Measurements from ENCODE around the gene EIF4G2. TPM values are rescaled to one million over a fixed set of nuclear protein-coding genes. Genes with fewer than 3 reads are reported as not detected.
"Not testable (repeated sequence)": the region's sequence is repeated elsewhere in the genome, so short reads cannot be mapped to it uniquely, and the experiment has no call there.

EIF4G2 gene
- 1,147 TPM for total RNA-seq

DNA sequence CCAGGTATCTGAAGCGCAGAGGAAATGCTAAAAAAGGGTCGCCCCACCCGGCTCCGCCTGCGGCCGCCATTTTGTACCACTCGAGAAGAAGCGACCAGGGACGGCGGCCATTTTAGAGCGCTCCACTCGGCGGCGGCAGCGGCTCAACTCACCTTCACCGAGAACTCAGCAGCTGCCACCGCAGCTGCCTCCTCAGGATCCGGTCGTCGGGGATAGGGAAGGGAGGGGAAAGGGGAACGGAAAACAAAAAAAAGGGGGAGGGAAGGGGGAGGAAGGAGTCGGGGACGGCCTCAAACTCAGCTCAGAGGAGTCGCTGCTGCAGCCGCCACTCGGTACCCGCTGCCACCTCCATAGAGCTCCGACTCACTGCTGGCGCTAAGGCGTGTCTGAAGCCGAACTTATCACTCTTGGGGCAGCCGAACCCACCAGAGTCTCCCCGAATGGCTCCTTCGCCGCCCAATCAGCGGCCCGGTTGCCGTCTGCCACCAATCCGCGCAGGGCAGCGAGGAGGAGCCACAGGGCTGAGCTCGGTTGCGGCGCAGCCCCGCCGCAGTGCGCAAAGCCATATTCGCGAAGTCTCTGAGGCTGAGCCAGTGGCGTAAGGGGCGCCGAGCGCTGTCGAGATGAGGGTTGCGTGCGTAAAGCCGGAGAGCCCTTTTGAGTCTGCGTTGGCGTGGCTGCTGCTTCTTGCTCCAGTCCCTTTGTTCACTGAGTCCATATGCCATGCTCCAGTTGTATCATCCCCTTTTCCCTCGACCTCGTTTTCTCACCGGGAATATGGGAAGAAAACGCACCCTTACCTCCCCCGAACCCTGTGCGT is at the start of gene EIF4G2:
Gene EIF4G2, minus strand, starts transcription at position 374 of the 820 bp plus-strand sequence.
- peak; percentile 99 for DNase-seq (ENCODE audit: low spot score)

DNA sequence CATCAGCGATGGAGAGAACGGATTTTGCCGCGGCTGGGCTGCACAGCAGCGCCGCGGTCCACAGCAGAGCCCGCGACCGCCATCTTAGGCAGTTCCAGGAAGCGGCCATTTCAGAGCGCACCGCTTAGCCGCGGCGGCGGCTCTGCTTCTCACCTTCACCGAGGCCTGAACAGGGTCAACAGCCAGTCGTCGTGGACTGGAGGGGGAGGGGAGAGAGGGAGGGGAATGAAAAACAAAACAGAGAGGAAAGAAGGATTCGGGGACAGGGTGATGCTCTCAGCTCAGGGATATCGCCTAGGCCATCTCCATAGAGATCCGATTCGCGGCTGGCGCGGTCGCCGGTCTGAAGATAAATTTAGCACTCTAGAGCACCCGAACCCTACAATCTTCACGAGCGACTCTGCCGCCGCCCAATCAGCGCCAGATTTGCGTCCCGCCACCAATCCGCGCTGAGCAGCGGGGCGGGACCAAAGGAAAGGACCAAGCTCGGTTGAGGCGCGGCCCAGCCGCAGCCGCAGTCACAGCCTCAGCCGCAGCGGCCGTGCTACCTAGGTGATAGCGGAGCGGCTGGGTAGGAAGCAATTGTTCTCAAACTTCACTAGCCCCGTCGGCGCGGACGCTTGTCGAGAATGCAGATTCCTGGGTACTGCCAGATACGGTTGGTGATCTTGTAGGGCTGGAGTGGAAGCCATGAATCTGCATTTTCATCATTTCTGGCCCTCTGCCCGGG is 49.1 kb upstream of the EIF4G2 start, which contains the start of gene ZBED5:
Gene ZBED5, minus strand, starts transcription at position 345 of the 730 bp plus-strand sequence. CDS start 3,108 bp downstream, outside the sequence.
- peak; percentile 97 for DNase-seq (ENCODE audit: low spot score)

DNA sequence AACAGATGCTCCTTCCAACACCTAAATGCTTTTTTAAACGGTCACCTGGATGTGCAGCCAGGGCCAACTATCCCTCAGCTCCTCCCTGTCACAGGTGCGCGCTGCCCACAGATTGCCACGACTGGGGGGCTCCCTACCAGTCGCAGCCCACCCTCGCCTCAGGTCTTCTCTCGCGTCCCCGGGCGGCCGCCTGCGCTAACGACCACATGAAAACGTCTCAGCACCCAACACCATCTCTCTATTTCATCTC is 48.7 kb upstream of the EIF4G2 start:
- DNase-seq (ENCODE audit: low spot score): peak; percentile 62

DNA sequence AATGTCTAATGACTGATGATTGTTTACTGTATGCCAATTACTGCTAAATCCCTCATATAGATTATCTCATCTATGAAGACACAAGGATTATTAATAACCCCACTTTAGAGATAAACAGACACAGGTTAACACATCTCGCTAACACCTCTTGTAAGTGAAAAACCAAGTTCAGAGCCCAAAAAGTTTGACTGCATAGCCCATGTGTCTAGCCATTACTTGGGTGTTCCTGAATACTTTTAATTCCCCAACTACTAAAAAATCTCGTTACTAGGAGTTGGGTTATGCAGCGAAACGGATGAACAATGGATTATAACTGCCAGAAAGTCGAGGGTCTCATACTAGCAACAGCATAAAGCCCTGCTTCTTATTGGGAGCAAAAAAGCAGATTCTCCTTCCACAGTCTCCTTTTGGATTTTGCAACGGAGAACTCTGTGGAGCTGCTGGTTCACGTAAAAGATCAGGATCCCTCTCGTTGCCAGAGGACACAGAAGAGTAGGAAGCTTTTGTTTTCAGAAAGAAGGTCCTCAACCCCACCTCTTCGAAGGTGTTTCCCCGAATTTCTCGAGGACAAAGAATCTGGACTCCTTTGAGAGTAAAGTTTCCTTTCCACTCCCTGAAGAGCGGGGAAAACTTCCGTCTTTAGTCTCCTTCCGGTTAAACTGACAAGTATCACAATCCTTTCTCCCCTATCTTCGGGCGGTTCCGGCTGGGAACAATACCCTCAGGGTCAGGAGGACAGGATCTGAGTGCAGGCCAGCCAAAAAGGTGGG is 48.1 kb upstream of the EIF4G2 start:
- DNase-seq (ENCODE audit: low spot score): no peak

DNA sequence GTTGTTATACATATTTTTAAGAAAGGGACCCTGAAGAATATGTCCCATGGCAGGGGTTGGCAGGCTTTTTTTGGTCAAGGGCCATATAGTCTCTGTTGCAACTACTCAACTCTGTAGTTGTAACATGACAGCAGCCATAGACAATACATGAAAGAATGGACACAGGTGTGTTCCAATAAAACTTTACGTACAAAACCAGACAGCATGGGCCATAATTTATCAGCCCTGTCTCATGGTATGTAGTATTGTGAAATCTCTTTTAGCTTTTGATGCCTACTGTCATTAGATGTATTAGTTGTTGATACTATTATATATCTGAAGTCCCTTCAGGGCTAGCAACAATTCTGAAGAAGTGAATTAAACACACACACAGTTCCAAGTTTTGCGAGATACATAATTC is 46.6 kb upstream of the EIF4G2 start:
- DNase-seq (ENCODE audit: low spot score): no peak

DNA sequence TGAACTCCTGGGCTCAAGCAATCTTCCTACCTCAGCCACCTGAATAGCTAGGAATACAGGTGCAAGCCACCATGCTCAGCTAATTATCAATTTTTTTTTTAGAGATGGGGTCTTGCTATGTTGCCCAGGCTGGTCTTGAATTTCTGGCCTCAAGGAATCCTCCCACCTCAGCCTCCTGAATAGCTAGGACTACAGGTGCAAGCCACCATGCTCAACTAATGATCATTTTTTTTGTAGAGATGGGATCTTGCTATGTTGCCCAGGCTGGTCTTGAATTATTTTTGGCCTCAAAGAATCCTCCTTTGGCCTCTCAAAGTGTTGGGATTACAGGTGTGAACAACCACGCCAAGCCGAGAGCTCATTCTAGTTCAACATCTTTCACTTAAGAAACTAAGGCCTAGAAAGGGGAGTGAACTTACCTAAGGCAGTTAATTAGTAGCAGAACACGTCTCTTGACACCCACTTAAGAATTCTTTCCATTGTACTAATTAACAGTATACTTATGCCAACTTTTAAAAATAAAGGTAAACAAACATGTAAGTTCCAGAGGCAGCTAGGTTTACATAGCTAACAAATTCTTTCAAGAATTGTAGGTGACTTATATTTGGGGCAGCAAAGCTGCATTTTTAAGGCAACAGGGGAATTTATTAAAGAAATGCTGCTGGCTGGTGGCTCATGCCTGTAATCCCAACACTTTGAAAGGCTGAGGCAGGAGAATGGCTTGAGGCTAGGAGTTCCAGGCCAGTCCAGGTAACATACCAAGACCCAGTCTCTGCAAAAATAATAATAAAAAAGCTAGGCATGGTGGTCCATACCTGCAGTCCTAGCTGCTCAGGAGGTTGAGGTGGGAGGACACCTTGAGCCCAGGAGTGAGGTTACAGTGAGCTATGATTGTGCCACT is 39.5 kb upstream of the EIF4G2 start:
- no peak for DNase-seq (ENCODE audit: low spot score)

DNA sequence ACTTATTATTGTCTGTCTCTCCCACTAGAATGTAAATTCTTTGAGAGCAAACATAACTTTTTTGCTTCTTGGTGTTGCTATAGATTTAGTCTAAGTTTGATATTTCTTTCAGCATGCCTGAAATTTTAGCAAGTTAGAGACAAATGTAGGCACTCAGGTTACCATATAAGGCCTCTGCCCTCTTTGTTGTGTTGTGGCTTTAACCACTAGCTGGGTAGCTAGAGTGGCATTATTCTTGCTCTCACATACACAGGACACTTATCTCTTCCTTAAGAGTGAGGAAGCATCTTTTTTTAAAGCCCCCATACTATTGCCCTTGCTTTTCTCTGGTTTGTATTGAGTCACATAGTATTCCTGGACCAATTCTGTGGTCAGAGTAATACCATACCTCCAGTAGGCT is 37.9 kb upstream of the EIF4G2 start:
- DNase-seq (ENCODE audit: low spot score): no peak

DNA sequence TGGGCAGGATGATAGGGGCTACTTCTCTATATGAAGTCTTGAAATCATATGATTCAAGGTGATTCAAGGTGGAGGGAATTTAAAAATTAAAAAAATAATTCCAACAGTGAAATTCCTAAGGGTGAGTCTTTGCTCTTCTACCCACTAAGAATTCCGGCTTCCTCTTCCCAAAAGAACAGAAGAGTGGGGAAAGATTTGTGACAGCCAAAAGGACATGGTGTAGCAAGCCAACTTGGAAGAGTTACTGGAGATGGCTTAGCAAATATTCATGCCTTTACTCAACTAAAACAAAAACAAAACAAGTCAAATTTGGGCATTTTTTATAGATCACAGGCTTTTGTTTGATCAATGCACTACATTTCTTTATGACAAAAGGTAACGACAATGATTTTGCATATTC is 36.9 kb upstream of the EIF4G2 start:
- no peak for DNase-seq (ENCODE audit: low spot score)

DNA sequence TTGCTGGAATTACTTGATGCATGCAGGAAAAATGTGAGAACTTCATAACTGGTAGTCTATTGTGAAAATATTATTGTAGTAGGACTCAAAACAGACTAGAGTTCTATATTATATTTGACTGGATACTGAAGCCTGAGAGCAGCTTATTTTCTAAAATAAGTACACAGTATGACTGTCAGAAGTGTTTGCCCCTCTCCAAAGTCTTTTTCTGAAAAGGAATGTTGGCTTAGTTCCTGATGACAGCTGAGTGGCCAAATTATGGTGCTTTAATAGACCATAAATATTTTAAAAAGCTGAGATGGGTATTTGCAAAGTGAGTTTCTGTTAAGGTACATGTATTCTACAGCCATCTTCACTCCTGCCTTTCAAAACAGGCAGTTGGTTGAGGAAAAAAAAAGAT is 36.1 kb upstream of the EIF4G2 start:
- DNase-seq (ENCODE audit: low spot score): no peak

DNA sequence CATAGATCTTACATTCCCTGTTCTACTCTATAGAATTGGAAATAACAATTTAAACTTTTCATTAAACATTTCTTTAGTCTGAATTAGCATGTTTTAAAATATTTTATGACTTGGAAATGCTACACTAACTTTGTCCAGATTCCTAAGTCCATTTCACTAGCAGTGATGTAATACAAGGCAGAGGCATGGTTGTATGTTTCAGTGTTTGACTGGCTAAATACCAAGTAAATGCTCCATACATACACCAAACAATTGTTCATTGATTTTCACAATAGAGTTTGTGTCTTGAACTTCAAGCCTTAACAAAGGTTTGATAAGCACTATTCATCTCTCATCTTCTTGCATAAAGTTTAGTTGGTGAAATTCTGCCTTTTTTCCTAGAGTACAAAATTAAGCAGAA is 35.6 kb upstream of the EIF4G2 start:
- no peak for DNase-seq (ENCODE audit: low spot score)

DNA sequence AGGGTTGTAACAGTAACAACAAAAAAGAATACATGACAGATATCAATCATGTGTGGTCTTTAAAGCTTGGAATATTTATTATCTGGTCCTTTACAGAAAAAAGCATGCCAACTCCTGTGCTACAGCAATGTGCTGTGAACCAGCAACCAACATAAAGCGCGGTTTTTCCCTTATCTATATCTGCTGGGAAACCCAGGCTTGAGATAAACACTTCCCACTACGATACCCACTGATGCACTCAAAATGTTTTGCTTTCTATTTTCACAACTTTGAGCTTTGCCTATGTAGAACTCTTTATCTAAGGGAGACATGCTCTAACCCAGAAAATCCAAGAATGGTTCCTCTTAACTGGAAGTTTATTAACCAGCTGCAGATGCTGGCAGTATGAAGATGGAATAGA is 30.2 kb upstream of the EIF4G2 start:
- DNase-seq (ENCODE audit: low spot score): no peak

DNA sequence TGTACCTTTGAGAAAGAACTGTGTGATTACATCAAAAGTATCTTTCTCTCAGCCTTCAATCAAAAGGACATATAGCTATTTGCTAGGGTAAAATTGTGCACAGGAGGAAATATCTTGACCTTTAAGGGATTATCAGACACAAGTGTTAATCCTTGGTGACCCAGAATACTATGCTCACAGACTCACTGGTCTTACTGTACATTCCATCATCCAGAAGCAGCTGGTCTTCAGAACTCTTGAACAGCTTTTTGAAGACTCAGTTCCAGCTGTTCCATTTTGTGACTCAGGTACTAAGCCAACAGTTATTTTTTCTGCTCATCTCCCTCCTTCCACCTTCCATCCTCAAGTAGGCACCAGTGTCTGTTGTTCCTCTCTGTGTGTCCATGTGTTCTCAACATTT is 29.4 kb upstream of the EIF4G2 start:
- no peak for DNase-seq (ENCODE audit: low spot score)

DNA sequence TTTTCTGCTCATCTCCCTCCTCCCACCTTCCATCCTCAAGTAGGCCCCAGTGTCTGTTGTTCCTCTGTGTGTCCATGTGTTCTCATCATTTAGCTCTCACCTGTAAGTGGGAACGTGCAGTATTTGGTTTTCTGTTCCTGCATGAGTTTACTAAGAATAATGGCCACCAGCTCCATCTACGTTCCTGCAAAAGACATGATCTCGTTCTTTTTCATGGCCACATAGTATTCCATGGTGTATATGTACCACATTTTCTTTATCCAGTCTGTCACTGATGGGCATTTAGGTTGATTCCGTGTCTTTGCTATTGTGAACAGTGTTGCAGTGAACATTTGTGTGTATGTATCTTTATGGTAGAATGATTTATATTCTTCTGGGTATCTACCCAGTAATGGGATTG is 28.2 kb upstream of the EIF4G2 start:
- DNase-seq (ENCODE audit: low spot score): not testable (repeated sequence)

DNA sequence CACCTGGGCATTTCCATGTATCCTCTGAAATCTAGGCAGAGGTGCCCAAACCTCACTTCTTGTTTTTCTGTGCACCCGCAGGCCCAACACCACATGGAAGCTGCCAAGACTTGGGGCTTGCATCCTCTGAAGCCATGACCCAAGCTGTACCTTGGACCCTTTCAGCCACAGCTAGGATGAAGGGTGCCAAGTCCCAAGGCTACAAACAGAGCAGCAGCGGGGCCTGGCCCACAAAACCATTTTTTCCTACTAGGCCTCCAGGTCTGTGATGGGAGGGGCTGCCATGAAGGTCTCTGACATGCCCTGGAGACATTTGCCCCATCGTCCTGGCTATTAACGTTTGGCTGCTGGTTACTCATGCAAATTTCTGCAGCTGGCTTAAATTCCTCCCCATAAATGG is 20.4 kb upstream of the EIF4G2 start:
- no peak for DNase-seq (ENCODE audit: low spot score)

DNA sequence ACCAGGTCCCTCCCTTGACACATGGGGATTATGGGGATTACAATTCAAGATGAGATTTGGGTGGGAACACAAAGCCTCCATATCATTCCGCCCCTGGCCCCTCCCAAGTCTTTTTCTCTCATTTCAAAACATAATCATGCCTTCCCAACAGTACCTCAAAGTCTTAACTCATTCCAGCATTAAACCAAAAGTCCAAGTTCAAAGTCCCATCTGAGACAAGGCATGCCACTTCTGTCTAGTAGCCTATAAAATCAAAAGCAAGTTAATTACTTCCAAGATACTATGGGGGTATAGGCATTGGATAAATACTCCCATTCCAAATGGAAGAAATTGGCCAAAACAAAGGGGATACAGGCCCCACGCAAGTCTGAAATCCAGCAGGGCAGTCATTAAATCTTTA is 19.7 kb upstream of the EIF4G2 start:
- DNase-seq (ENCODE audit: low spot score): no peak

DNA sequence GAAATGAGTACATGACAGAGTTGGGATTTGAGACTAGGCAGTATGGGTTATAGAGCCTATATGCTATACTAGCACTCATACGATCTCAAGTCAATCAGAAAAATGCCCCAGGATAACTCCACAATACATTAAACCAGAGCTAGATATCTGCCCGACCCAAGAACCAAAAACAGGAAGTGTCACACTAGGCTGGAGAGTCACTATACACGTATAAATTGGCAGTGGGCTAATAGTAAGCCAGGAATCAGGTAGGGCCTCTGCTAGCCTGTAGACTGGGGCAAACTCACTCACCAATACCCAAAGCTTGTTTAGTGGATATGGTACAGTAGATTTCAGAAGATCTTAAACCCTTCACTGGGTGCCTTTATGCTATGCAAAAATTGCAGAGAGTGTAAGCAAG is 16.2 kb upstream of the EIF4G2 start:
- no peak for DNase-seq (ENCODE audit: low spot score)

DNA sequence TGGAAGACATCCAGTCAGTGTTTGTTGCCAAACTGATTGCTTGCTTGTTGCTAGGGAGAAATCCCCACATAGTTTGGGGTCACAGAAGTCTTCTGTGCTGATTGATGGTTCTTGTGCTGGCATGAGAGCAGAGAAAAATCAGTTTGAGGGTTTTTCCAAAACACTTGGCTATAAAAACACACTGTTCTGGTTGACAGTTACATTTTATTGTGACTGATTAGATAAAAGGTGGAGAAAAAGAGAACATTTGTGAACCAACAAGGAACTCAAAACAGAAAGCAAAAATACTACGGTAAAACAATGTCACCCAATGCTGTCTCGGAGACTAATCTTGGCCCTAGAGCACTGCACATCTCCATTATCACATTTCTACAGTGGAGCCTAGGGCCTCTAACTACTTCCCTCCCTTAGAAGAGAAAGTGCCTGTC is 14.4 kb upstream of the EIF4G2 start:
- DNase-seq (ENCODE audit: low spot score): no peak

DNA sequence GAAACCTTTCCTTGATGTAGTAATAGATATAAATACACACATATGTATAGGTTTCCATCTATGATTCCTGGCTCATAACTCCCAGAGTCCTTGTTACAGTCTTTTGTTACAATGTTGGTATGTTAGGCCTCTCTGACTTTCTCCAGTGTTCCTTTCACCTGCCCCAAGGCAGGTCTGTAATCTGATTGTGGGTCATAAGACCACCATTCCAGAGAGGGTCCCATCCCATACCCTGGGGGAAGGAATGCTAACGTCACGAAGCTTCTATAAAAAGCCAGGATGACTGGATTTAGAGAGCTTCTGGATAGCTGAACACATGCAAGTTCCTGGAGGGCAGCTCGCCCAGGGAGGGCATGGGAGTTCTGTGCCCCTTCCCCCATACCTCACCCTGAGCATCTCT is 13.8 kb upstream of the EIF4G2 start:
- not testable (repeated sequence) for DNase-seq (ENCODE audit: low spot score)

DNA sequence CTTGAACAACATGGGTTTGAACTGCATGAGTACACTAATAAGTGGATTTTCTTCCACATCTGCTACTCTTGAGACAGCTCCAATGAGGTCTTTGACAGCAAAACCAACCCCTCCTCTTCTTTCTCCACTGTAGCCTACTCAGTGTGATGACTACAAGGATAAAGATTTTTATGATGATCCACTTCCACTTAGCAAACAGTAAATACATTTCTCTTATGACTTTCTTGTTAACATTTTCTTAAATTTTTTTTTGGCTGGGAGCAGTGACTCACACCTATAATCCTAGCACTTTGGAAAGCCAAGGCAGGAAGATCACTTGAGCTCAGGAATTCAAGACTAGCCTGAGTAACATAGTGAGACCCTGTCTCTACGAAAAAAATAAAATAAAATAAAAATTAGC is 9.9 kb upstream of the EIF4G2 start:
- no peak for DNase-seq (ENCODE audit: low spot score)

DNA sequence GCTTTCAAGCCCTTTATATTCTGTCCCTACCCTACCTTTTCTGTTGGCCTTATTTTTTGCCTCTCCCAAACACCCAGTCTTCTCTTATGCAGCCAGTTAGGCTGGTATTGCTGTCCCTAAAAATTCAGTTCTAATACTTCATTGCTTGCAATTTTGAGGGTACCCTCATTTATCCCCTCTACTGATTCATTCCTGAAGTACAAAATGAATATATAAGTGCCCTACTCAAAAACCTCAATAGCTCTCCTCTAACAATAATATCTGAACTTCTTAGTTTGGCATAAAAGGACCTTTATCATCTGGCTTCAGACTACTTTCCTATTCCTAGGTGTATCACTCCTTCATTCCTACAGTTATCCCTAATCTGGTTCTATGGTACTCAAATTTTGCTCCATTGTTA is 5.2 kb upstream of the EIF4G2 start:
- DNase-seq (ENCODE audit: low spot score): no peak

DNA sequence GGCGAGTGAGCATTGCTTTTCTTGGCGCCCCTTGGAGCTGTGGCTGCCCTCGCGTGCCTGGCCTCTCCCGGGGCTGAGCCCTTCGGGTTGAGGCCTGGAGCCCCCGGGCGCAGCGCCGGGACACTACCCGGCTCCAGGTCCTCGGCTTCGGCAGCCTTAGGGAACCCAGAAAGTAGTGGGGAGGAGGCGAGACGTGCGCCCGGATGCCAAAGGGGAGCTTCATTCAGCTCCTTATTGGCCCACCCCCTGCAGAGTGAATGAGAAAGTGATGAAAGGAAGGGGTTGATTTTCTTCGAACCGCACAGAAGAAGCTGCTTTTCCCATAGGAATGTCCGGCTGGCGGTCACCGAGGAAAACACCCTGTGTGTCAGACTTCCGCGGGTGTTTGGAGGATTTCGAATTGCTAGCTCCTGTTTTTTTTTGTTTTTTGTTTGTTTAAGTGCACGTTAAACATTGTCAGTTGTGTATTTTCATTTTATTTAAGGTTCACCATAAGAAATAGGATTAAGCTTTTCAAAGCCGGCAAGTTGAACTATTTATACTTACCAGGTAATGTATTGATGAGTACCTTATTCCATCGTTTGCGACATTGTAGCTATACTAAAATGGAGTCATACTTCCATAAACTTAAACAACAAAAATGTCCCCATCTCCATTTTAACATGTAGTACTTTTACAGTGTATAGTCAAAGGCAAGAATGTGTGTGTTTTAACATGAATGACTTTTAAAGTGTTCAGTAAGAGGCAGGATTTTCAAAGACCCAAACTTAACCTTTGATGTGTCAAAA is 841 bp upstream of the EIF4G2 start:
- no peak for DNase-seq (ENCODE audit: low spot score)
